ENCODE data around the gene TSPAN12. TPM values are rescaled to one million over a fixed set of nuclear protein-coding genes. Genes with fewer than 3 reads are reported as not detected.

Gene TSPAN12
- total RNA-seq, 1 donor from 2014 or later: 13.0 TPM

DNA sequence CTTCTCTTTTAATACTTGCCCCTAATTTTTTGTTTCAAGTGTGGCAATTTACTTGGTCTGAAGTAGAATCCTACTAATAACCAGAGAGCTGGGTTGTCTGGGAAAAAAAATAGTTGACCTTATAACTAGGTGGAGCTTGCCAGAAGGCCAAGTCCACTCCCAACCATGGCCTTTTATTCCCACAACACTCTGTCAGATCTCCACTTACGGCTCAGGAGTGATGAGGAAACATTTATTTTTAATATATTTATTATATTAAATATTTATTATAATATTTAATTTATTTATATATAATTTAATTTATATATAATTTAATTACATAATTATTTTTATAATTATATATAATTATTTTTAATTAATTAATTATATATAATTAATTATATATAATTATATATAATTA, 58.8 kb downstream of the TSPAN12 start:
- H3K9me3 ChIP-seq (ENCODE audit: insufficient read depth, low read depth, low read length): no peaks in the 10 kb centered on the region
- no peak for FAIRE-seq

DNA sequence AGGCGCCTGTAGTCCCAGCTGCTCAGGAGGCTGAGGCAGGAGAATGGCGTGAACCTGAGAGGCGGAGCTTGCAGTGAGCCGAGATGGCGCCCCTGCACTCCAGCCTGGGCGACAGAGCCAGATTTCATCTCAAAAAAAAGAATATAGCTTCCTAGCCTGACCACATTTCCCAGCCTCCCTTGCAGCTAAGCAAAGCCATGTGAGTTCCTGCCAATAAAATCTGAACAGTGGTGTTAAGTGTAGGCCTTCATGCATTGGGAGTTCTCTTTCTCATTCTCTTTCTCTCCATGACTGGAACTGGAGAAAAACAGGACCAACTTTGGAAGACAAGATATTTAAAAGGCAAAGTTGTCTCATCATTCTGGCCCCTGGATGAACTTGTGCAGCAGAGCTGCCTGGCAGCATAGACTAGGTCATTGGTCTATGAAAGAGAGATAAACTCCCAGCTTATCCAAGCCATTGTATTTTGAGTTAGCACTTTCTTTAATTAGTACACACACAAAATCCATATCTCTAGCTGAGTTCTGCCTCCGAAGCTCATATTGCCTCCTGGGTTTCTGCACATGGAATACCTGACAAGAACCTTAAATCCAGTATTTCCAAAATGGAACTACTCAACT, 60.8 kb downstream of the TSPAN12 start:
- Histone ChIP-seq H4K20me1 (ENCODE audit: insufficient read depth, low read length) (no peaks in the 10 kb centered on the region), H3K4me3 (ENCODE audit: insufficient read depth, low read depth, low read length) (no peak overlapping the region), H3K27ac (ENCODE audit: low read depth, low read length) (no peak overlapping the region), H2AFZ (ENCODE audit: low read depth, low read length) (no peak overlapping the region), H3K79me2 (ENCODE audit: insufficient read depth, low read length) (no peaks in the 10 kb centered on the region), H3K4me2 (ENCODE audit: low read length) (no peak overlapping the region), H3K9me3 (ENCODE audit: insufficient read depth, low read depth, low read length) (no peaks in the 10 kb centered on the region), H3K27me3 (ENCODE audit: insufficient read depth, low read length) (no peaks in the 10 kb centered on the region), H3K36me3 (ENCODE audit: insufficient read depth, low read length) (no peaks in the 10 kb centered on the region), H3K4me1 (ENCODE audit: insufficient read depth, low read length) (no peaks in the 10 kb centered on the region), H3K9ac (ENCODE audit: low read length) (no peak overlapping the region)
- no peak overlapping the region for H3K27ac Mint-ChIP-seq (ENCODE audit: unreplicated experiment)
- H3K9me3 Mint-ChIP-seq (ENCODE audit: unreplicated experiment): no peaks in the 10 kb centered on the region
- H3K36me3 Mint-ChIP-seq (ENCODE audit: low read depth, unreplicated experiment): peaks cover 6% of the 10 kb centered on the region
- TF ChIP-seq, protein P1, sequence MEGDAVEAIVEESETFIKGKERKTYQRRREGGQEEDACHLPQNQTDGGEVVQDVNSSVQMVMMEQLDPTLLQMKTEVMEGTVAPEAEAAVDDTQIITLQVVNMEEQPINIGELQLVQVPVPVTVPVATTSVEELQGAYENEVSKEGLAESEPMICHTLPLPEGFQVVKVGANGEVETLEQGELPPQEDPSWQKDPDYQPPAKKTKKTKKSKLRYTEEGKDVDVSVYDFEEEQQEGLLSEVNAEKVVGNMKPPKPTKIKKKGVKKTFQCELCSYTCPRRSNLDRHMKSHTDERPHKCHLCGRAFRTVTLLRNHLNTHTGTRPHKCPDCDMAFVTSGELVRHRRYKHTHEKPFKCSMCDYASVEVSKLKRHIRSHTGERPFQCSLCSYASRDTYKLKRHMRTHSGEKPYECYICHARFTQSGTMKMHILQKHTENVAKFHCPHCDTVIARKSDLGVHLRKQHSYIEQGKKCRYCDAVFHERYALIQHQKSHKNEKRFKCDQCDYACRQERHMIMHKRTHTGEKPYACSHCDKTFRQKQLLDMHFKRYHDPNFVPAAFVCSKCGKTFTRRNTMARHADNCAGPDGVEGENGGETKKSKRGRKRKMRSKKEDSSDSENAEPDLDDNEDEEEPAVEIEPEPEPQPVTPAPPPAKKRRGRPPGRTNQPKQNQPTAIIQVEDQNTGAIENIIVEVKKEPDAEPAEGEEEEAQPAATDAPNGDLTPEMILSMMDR (IDR thresholded peaks at IDR 0.05; ENCODE audit: insufficient read depth, low read depth, low read length): no peak
- no peak for TF ChIP-seq EZH2 (IDR thresholded peaks at IDR 0.05; ENCODE audit: insufficient read depth, low read length)
- FAIRE-seq: no peak
- H3K4me1 Mint-ChIP-seq (ENCODE audit: low read depth, unreplicated experiment): peaks cover 15% of the 10 kb centered on the region
- no peaks in the 10 kb centered on the region for H3K27me3 Mint-ChIP-seq (ENCODE audit: low read depth, unreplicated experiment)
- no peak overlapping the region for H3K4me3 Mint-ChIP-seq (ENCODE audit: unreplicated experiment)
- DNase-seq (ENCODE audit: low read depth): no peak

More for the DNA sequence above, 58.8 kb downstream of the TSPAN12 start:
- no peak for DNase-seq (ENCODE audit: low read depth)
- TF ChIP-seq EZH2 (IDR thresholded peaks at IDR 0.05; ENCODE audit: insufficient read depth, low read length): no peak
- TF ChIP-seq, protein P1 (IDR thresholded peaks at IDR 0.05; ENCODE audit: insufficient read depth, low read depth, low read length): no peak
- H3K79me2 ChIP-seq (ENCODE audit: insufficient read depth, low read length): no peaks in the 10 kb centered on the region
- H3K27me3 ChIP-seq (ENCODE audit: insufficient read depth, low read length): no peaks in the 10 kb centered on the region
- H4K20me1 ChIP-seq (ENCODE audit: insufficient read depth, low read length): no peaks in the 10 kb centered on the region
- no peak overlapping the region for H3K4me3 ChIP-seq (ENCODE audit: insufficient read depth, low read depth, low read length)
- peaks cover 6% of the 10 kb centered on the region for H3K4me1 Mint-ChIP-seq (ENCODE audit: low read depth, unreplicated experiment)
- peaks cover 6% of the 10 kb centered on the region for H3K36me3 Mint-ChIP-seq (ENCODE audit: low read depth, unreplicated experiment)
- H3K9ac ChIP-seq (ENCODE audit: low read length): no peak overlapping the region
- no peaks in the 10 kb centered on the region for H3K36me3 ChIP-seq (ENCODE audit: insufficient read depth, low read length)
- no peak overlapping the region for H3K27ac Mint-ChIP-seq (ENCODE audit: unreplicated experiment)
- H3K9me3 Mint-ChIP-seq (ENCODE audit: unreplicated experiment): no peaks in the 10 kb centered on the region
- H3K27me3 Mint-ChIP-seq (ENCODE audit: low read depth, unreplicated experiment): no peaks in the 10 kb centered on the region
- H3K4me1 ChIP-seq (ENCODE audit: insufficient read depth, low read length): no peaks in the 10 kb centered on the region
- no peak overlapping the region for H3K27ac ChIP-seq (ENCODE audit: low read depth, low read length)
- H2AFZ ChIP-seq (ENCODE audit: low read depth, low read length): no peak overlapping the region
- H3K4me2 ChIP-seq (ENCODE audit: low read length): no peak overlapping the region
- H3K4me3 Mint-ChIP-seq (ENCODE audit: unreplicated experiment): no peak overlapping the region

DNA sequence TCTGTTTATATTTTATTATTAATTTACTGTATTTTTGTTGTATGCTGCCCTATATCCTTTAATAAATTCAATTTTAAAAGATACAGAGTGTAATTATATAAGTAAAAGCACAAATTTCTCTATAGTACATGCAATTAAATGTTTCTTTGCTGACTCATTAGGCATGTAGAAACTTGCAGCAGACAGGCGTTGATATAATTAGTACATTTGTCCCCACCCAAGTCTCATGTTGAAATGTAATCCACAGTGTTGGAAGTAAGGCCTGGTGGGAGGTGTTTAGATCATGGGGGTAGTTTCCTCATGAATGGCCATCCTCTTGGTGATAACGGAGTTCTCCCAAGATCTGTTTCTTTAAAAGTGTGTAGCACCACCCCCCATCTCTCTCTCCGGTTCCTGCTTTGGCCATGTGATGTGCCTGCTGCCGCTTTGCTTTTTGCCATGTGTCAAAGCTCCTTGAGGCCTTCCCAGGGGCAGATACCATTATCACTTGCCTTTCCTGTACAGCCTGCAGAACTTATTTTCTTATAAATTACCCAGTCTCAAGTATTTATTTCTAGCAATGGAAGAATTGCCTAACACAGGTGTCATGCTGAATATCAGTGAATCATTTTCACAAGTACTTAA, 63.7 kb downstream of the TSPAN12 start:
- no peak overlapping the region for H2AFZ ChIP-seq (ENCODE audit: low read depth, low read length)
- peaks cover 15% of the 10 kb centered on the region for H3K4me1 Mint-ChIP-seq (ENCODE audit: low read depth, unreplicated experiment)
- no peaks in the 10 kb centered on the region for H3K27me3 Mint-ChIP-seq (ENCODE audit: low read depth, unreplicated experiment)
- H3K27ac Mint-ChIP-seq (ENCODE audit: unreplicated experiment): no peak overlapping the region
- TF ChIP-seq, protein P1 (IDR thresholded peaks at IDR 0.05; ENCODE audit: insufficient read depth, low read depth, low read length): no peak
- no peak for TF ChIP-seq EZH2 (IDR thresholded peaks at IDR 0.05; ENCODE audit: insufficient read depth, low read length)
- no peak overlapping the region for H3K4me3 ChIP-seq (ENCODE audit: insufficient read depth, low read depth, low read length)
- no peaks in the 10 kb centered on the region for H3K27me3 ChIP-seq (ENCODE audit: insufficient read depth, low read length)
- H3K79me2 ChIP-seq (ENCODE audit: insufficient read depth, low read length): no peaks in the 10 kb centered on the region
- no peaks in the 10 kb centered on the region for H3K36me3 ChIP-seq (ENCODE audit: insufficient read depth, low read length)
- no peaks in the 10 kb centered on the region for H3K4me1 ChIP-seq (ENCODE audit: insufficient read depth, low read length)
- no peaks in the 10 kb centered on the region for H3K9me3 ChIP-seq (ENCODE audit: insufficient read depth, low read depth, low read length)
- no peaks in the 10 kb centered on the region for H4K20me1 ChIP-seq (ENCODE audit: insufficient read depth, low read length)
- DNase-seq (ENCODE audit: low read depth) (no peak), FAIRE-seq (no peak)
- H3K4me2 ChIP-seq (ENCODE audit: low read length): no peak overlapping the region
- no peak overlapping the region for H3K4me3 Mint-ChIP-seq (ENCODE audit: unreplicated experiment)
- peaks cover 6% of the 10 kb centered on the region for H3K36me3 Mint-ChIP-seq (ENCODE audit: low read depth, unreplicated experiment)
- no peak overlapping the region for H3K27ac ChIP-seq (ENCODE audit: low read depth, low read length)
- H3K9me3 Mint-ChIP-seq (ENCODE audit: unreplicated experiment): no peaks in the 10 kb centered on the region
- H3K9ac ChIP-seq (ENCODE audit: low read length): no peak overlapping the region

Data from astrocyte (in vitro differentiated cells and primary cell).